ENCODE results near the gene VOPP1. TPM values are rescaled to one million over a fixed set of nuclear protein-coding genes. Genes with fewer than 3 reads are reported as not detected.

VOPP1 gene
- total and polyA plus RNA-seq, 2 experiments from 2014 or later = 27.5 to 86.5 TPM

- 0 out of 2 replicates have a peak, but pooled peaks cover 1% of the 10 kb centered on the region for H3K36me3 ChIP-seq (ENCODE audit: low read depth)
- H4K20me1 ChIP-seq (ENCODE audit: insufficient read depth) = no peaks in the 10 kb centered on the region
- H3K9me2 ChIP-seq (ENCODE audit: insufficient read depth) = no peaks in the 10 kb centered on the region
- no peak overlapping the region for H3K27ac ChIP-seq
- H2AFZ ChIP-seq = no peak overlapping the region
- H3K9me3 ChIP-seq (ENCODE audit: low read depth) = no peaks in the 10 kb centered on the region
- H3K27me3 ChIP-seq (replicated peaks; ENCODE audit: insufficient read depth) = no peaks in the 10 kb centered on the region
- no peak for DNase-seq
- no peaks in the 10 kb centered on the region for H3K4me1 ChIP-seq (ENCODE audit: insufficient read depth)
- TF ChIP-seq EZH2 (IDR thresholded peaks at IDR 0.05; ENCODE audit: insufficient read depth, poor library complexity, severe bottlenecking) (no peak), EZH2phosphoT487 (IDR thresholded peaks at IDR 0.05; ENCODE audit: insufficient read depth, low read depth) (no peak)
- no peaks in the 10 kb centered on the region for H3K79me2 ChIP-seq (ENCODE audit: insufficient read depth)
- 96 to 99% methylated on average over 2 of the region's 2 CpGs for WGBS, 2 experiments (ENCODE audit: low coverage in 1 of 2, low lambda C conversion rate in 2 of 2, missing lambda C conversion rate in 2 of 2)
- no peak overlapping the region for H3K4me3 ChIP-seq
- no peaks in the 10 kb centered on the region for H3F3A ChIP-seq (ENCODE audit: insufficient read depth)
- no peak overlapping the region for H3K4me2 ChIP-seq (ENCODE audit: unreplicated experiment)
- no peak overlapping the region for H3K9ac ChIP-seq
- in situ Hi-C loops (cut with MboI) = no loop called here
Measured at GRCh38 chr7:55470261-55470660, 102.0 kb downstream of the VOPP1 start.

- H3F3A ChIP-seq (ENCODE audit: insufficient read depth) = no peaks in the 10 kb centered on the region
- H3K4me2 ChIP-seq (ENCODE audit: unreplicated experiment) = no peak overlapping the region
- no peak overlapping the region for H3K9ac ChIP-seq
- H2AFZ ChIP-seq = no peak overlapping the region
- WGBS, 2 experiments (ENCODE audit: low coverage in 1 of 2, low lambda C conversion rate in 2 of 2, missing lambda C conversion rate in 2 of 2) = 91 to 95% methylated on average over 3 of the region's 3 CpGs
- no peak overlapping the region for H3K27ac ChIP-seq
- in situ Hi-C loops (cut with MboI) = no loop called here
- 0 out of 2 replicates have a peak, but pooled peaks cover 6% of the 10 kb centered on the region for H3K36me3 ChIP-seq (ENCODE audit: low read depth)
- H3K9me3 ChIP-seq (ENCODE audit: low read depth) = no peaks in the 10 kb centered on the region
- H3K4me3 ChIP-seq = no peak overlapping the region
- H3K4me1 ChIP-seq (ENCODE audit: insufficient read depth) = no peaks in the 10 kb centered on the region
- DNase-seq = no peak
- no peaks in the 10 kb centered on the region for H3K27me3 ChIP-seq (replicated peaks; ENCODE audit: insufficient read depth)
- TF ChIP-seq EZH2phosphoT487 (IDR thresholded peaks at IDR 0.05; ENCODE audit: insufficient read depth, low read depth) = no peak
- TF ChIP-seq EZH2 (IDR thresholded peaks at IDR 0.05; ENCODE audit: insufficient read depth, poor library complexity, severe bottlenecking) = no peak
- H3K79me2 ChIP-seq (ENCODE audit: insufficient read depth) = no peaks in the 10 kb centered on the region
- H4K20me1 ChIP-seq (ENCODE audit: insufficient read depth) = no peaks in the 10 kb centered on the region
- H3K9me2 ChIP-seq (ENCODE audit: insufficient read depth) = no peaks in the 10 kb centered on the region
Measured at GRCh38 chr7:55469721-55470120, 102.6 kb downstream of the VOPP1 start.

- H3K9me3 ChIP-seq (ENCODE audit: low read depth) = no peaks in the 10 kb centered on the region
- H3K4me1 ChIP-seq (ENCODE audit: insufficient read depth) = no peaks in the 10 kb centered on the region
- H3K4me3 ChIP-seq = no peak overlapping the region
- no peaks in the 10 kb centered on the region for H4K20me1 ChIP-seq (ENCODE audit: insufficient read depth)
- in situ Hi-C loops (cut with MboI) = no loop called here
- H2AFZ ChIP-seq = no peak overlapping the region
- no peak overlapping the region for H3K4me2 ChIP-seq (ENCODE audit: unreplicated experiment)
- TF ChIP-seq EZH2phosphoT487 (IDR thresholded peaks at IDR 0.05; ENCODE audit: insufficient read depth, low read depth) = no peak
- TF ChIP-seq EZH2 (IDR thresholded peaks at IDR 0.05; ENCODE audit: insufficient read depth, poor library complexity, severe bottlenecking) = no peak
- WGBS, 2 experiments (ENCODE audit: low coverage in 1 of 2, low lambda C conversion rate in 2 of 2, missing lambda C conversion rate in 2 of 2) = 98 to 100% methylated on average over 2 of the region's 2 CpGs
- H3K9me2 ChIP-seq (ENCODE audit: insufficient read depth) = no peaks in the 10 kb centered on the region
- H3F3A ChIP-seq (ENCODE audit: insufficient read depth) = no peaks in the 10 kb centered on the region
- H3K9ac ChIP-seq = no peak overlapping the region
- H3K27ac ChIP-seq = no peak overlapping the region
- H3K36me3 ChIP-seq (ENCODE audit: low read depth) = 0 out of 2 replicates have a peak, but pooled peaks cover 6% of the 10 kb centered on the region
- no peaks in the 10 kb centered on the region for H3K27me3 ChIP-seq (replicated peaks; ENCODE audit: insufficient read depth)
- no peaks in the 10 kb centered on the region for H3K79me2 ChIP-seq (ENCODE audit: insufficient read depth)
- no peak for DNase-seq
Measured at GRCh38 chr7:55469271-55469681, 103.0 kb downstream of the VOPP1 start.

GRCh38 chr7:55468495-55468894 is 103.8 kb downstream of the VOPP1 start:
- Histone ChIP-seq H3K27me3 (replicated peaks; ENCODE audit: insufficient read depth) (no peaks in the 10 kb centered on the region), H3K4me2 (ENCODE audit: unreplicated experiment) (no peak overlapping the region), H3K4me3 (no peak overlapping the region), H3K36me3 (ENCODE audit: low read depth) (0 out of 2 replicates have a peak, but pooled peaks cover 6% of the 10 kb centered on the region), H3K27ac (no peak overlapping the region), H3K9ac (no peak overlapping the region), H3F3A (ENCODE audit: insufficient read depth) (no peaks in the 10 kb centered on the region), H3K4me1 (ENCODE audit: insufficient read depth) (no peaks in the 10 kb centered on the region), H4K20me1 (ENCODE audit: insufficient read depth) (no peaks in the 10 kb centered on the region), H3K79me2 (ENCODE audit: insufficient read depth) (no peaks in the 10 kb centered on the region), H2AFZ (no peak overlapping the region), H3K9me2 (ENCODE audit: insufficient read depth) (no peaks in the 10 kb centered on the region), H3K9me3 (ENCODE audit: low read depth) (no peaks in the 10 kb centered on the region)
- in situ Hi-C loops (cut with MboI) = no loop called here
- no peak for DNase-seq
- 94 to 98% methylated on average over 8 of the region's 8 CpGs for WGBS, 2 experiments (ENCODE audit: low coverage in 1 of 2, low lambda C conversion rate in 2 of 2, missing lambda C conversion rate in 2 of 2)
- no peak for TF ChIP-seq EZH2phosphoT487 (IDR thresholded peaks at IDR 0.05; ENCODE audit: insufficient read depth, low read depth)
- no peak for TF ChIP-seq EZH2 (IDR thresholded peaks at IDR 0.05; ENCODE audit: insufficient read depth, poor library complexity, severe bottlenecking)

Measured in GM23248 (cell line).